Fibroblast of the conjunctiva (primary cell): Measurements from ENCODE around the gene SULT1C4.
"Not testable (repeated sequence)": the region's sequence is repeated elsewhere in the genome, so short reads cannot be mapped to it uniquely, and the experiment has no call there.

Experiments
- DNase-seq: peaks from one replicate; pipeline ENCODE4 v3.0.0-alpha.2; 2010; ENCODE audit warnings: low read depth

SULT1C4 gene

DNA sequence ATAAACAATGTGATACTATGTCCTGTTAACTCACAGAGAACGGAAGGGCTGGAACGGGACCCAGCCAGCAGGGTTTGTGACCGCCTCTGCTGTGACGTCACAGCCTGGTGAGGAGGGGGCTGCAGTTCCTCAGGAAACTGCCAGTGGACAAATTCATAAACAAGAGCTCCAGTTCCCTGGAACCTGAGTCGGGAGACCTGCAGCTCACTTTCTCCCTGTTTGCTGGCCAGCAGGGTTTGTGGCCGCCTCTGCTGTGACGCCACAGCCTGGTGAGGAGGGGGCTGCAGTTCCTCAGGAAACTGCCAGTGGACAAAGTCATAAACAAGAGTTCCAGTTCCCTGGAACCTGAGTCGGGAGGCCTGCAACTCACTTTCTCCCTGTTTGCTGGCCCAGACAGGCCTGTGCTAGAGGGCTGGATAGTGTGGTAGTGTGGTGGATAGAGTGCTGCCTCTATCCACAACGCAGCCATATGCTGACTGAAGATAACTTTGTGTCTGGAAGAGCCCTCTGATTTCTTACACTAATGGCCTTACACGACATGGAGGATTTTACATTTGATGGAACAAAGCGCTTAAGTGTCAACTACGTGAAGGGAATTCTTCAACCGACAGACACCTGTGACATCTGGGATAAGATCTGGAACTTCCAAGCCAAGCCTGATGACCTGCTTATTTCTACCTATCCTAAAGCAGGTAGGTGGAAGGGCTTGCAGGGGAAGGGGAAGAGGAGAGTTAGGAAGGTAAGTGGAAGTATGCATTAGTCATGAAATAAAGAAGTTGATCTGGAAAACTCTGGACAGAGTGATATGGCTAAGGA lies at the start of gene SULT1C4:
Gene SULT1C4 (plus strand): TSS at position 140 of the 816 bp plus-strand sequence. CDS start 384 bp downstream, at position 524.
- no peak for DNase-seq

GRCh38 chr2:108329771-108330170 lies 48.0 kb upstream of the SULT1C4 start:
- no peak for DNase-seq

- DNase-seq = peak; percentile 60
Observed at GRCh38 chr2:108330979-108331378, 46.8 kb upstream of the SULT1C4 start.

- no peak for DNase-seq
Observed at GRCh38 chr2:108345951-108346350, 31.8 kb upstream of the SULT1C4 start.

- DNase-seq = no peak
Observed at GRCh38 chr2:108346827-108347226, 30.9 kb upstream of the SULT1C4 start.

GRCh38 chr2:108347786-108348185 lies 30.0 kb upstream of the SULT1C4 start:
- DNase-seq = no peak

GRCh38 chr2:108348816-108349570 lies 28.8 kb upstream of the SULT1C4 start:
- no peak for DNase-seq

DNA sequence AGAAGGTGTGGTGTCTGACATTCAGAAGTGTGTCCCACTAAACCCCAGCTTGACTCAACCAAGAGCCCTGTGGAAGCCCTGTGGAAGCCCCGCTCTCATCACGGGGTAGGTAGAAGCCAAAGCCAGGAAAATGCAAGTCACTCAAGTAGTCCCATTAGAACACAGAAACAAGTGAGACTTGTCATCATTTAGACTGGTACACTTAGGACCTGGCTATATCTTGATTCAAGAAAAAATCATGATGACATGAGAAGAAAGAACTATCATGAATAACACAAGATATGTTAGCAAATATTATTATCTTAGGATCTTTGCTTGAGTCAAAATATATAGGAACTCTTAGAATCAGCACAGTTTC lies 28.2 kb upstream of the SULT1C4 start:
- DNase-seq = no peak

DNA sequence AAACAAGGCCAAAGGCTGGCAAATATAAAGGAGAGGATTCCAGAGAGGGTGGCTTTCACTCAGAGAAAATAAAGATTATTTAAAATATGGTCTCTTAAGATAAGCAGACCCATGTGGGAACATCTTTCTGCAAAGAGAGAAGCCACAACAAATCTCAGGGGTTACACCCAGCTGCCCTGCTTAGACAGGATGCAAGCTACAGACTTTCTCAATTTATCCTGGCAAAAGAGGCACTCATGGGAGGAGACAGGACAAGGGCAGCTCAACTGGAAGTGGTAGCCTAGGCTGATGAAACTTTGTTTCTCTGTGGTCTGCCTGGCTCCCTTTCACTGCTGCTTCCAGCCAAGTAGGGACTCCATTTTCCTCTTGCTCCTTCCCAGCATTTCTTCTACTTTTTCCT lies 25.9 kb upstream of the SULT1C4 start:
- peak; percentile 36 for DNase-seq

DNA sequence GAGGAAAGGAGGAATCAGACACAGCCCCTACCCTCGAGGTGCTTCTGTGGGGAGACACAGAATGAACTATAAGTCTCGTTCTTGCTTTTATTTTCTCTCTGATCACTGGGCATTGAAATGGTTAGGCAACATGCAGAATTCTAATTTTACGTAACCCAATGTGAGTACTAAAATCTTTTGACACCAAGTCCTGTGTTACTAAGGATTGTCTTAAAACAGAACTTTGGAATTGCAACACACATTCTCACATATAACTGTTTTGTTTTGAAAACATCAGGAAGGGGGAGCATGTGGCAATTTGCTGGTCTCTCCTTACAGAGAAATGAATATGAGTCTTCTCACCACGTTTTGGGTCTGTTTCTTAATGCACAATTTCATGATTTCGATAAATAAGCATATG lies 23.6 kb upstream of the SULT1C4 start:
- DNase-seq = no peak

GRCh38 chr2:108355906-108356734 lies 21.6 kb upstream of the SULT1C4 start:
- DNase-seq = no peak

GRCh38 chr2:108359336-108359735 lies 18.4 kb upstream of the SULT1C4 start:
- DNase-seq = not testable (repeated sequence)

- DNase-seq = no peak
Observed at GRCh38 chr2:108360776-108361468, 16.8 kb upstream of the SULT1C4 start.

- no peak for DNase-seq
Observed at GRCh38 chr2:108363024-108363907, 14.5 kb upstream of the SULT1C4 start.

DNA sequence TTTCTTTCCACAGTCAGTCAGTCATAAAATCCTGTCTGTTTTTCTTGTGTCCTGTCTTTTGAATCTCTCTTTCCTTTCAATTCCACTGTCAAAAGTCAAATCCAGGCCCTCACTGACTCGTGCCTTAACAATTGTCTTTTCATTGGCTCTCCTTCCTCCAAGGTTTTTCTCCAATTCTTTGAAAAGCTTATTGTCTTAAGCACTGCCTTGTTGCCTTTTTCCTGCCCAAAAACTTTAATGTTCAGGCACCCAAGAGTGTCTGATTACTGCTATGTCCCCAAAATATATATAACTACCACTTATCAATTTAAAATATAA lies 13.9 kb upstream of the SULT1C4 start:
- no peak for DNase-seq

DNA sequence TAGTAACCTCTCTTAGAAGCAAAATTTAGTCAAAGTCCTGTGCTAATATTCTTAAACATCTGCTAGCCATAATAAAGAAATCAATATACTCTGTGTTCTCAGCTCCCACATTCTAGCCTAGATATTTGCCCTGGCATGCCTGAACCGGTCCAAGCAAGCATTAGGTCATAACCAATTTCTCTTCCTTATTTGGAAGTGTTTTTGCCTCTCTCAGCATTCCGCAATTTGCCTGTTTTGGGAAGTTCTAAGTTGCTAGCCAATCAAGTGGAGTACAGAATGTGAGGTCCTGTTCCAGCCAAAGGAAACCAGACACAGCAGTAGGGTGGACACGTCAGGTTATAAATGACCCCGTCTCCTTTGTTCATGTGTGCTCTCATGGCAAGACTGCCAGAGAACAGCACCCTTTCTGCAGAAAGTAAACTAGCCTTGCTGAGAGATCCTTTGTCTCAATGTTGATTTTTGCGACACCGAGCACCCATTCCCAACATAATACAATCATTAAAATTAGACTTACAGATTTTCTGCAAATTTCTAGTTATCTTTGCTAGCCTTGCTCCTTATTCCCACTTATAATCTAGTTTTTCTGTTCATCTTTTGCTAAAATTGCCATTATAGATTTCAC lies 13.0 kb upstream of the SULT1C4 start:
- DNase-seq = peak; percentile 12

- no peak for DNase-seq
Observed at GRCh38 chr2:108365656-108366055, 12.1 kb upstream of the SULT1C4 start.

DNA sequence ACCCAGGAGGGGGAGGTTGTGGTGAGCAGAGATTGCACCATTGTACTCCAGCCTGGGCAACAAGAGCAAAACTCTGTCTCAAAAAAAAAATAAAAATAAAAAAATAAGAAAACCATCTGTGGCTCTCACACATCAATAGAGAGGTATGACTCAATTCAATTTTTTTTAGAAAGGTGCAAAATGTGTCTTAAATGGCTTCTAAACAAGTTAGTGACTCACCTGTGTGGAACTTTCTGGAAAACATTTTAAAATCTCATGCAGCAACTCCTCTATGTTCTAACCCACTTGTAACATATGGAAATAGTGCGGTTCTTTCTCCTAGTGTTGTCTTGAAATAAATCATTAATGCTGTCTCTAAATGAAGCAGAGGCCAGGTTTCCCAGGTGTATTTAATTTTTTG lies 10.7 kb upstream of the SULT1C4 start:
- DNase-seq = no peak

GRCh38 chr2:108367561-108368175 lies 10.1 kb upstream of the SULT1C4 start:
- no peak for DNase-seq

GRCh38 chr2:108369153-108369552 lies 8.6 kb upstream of the SULT1C4 start:
- DNase-seq = no peak
